DOHH2 (cell line): Measurements from ENCODE around the gene ZC3HAV1.
"Not testable (repeated sequence)": the region's sequence is repeated elsewhere in the genome, so short reads cannot be mapped to it uniquely, and the experiment has no call there.

ENCODE experiments used
- H3F3A ChIP-seq: fragments of 200-600 bp; sonication (generic), shearing (Covaris generic); 2 replicates; pipeline ENCODE4 v1.6.0; 2016; ENCODE audit warnings: antibody characterized with exemption, mild to moderate bottlenecking; ENCODE audit not compliant: control insufficient read depth, insufficient read depth
- H3K27ac ChIP-seq: fragments of 200-600 bp; sonication (generic); 2 replicates; pipeline ENCODE4 v1.5.1; 2014; ENCODE audit warnings: low read depth, mild to moderate bottlenecking, low read length, moderate library complexity
- H3K27me3 ChIP-seq: fragments of 200-600 bp; sonication (generic); 2 replicates; pipeline ENCODE4 v1.6.1; 2014; ENCODE audit warnings: mild to moderate bottlenecking, low read length, mixed read lengths; ENCODE audit not compliant: control insufficient read depth
- H3K36me3 ChIP-seq: fragments of 200-600 bp; sonication (generic); 2 replicates; pipeline ENCODE4 v1.6.1; 2014; ENCODE audit warnings: mild to moderate bottlenecking, low read length, moderate library complexity, mixed read lengths; ENCODE audit not compliant: control insufficient read depth
- H3K4me1 ChIP-seq: fragments of 200-600 bp; sonication (generic); 2 replicates; pipeline ENCODE4 v1.6.1; 2014; ENCODE audit warnings: mild to moderate bottlenecking, low read length, mixed read lengths; ENCODE audit not compliant: control insufficient read depth
- H3K4me2 ChIP-seq: fragments of 200-600 bp; sonication (generic); 2 replicates; pipeline ENCODE4 v1.6.0; 2014; ENCODE audit warnings: mild to moderate bottlenecking, low read length, moderate library complexity
- H3K4me3 ChIP-seq: fragments of 200-600 bp; sonication (generic); 2 replicates; pipeline ENCODE4 v1.5.1; 2014; ENCODE audit warnings: mild to moderate bottlenecking, low read length, mixed read lengths
- H3K79me2 ChIP-seq: fragments of 200-600 bp; sonication (generic); 2 replicates; pipeline ENCODE4 v1.6.1; 2014; ENCODE audit warnings: mild to moderate bottlenecking, low read length, mixed read lengths; ENCODE audit not compliant: control insufficient read depth
- H3K9me2 ChIP-seq: fragments of 200-600 bp; sonication (generic); replicated peaks from 2 replicates; pipeline ENCODE4 v1.6.1; 2014; ENCODE audit warnings: mild to moderate bottlenecking, low read length, mixed read lengths; ENCODE audit not compliant: control insufficient read depth
- H3K9me3 ChIP-seq: fragments of 200-600 bp; sonication (generic); 2 replicates; pipeline ENCODE4 v1.6.1; 2014; ENCODE audit warnings: antibody characterized with exemption, low read length, mixed read lengths; ENCODE audit not compliant: control insufficient read depth, insufficient read depth
- H4K20me1 ChIP-seq: fragments of 200-600 bp; sonication (generic); 2 replicates; pipeline ENCODE4 v1.6.0; 2014; ENCODE audit warnings: low read depth, mild to moderate bottlenecking, antibody characterized with exemption, low read length, moderate library complexity; ENCODE audit not compliant: control insufficient read depth, insufficient read depth
- CTCF ChIP-seq: fragments of 200-600 bp; sonication (generic); IDR thresholded peaks from one replicate; pipeline ENCODE4 v1.5.1; 2014; ENCODE audit warnings: antibody characterized with exemption, mild to moderate bottlenecking, low read depth, low read length; ENCODE audit not compliant: poor library complexity, severe bottlenecking
- EZH2phosphoT487 ChIP-seq: fragments of 200-600 bp; sonication (generic); IDR thresholded peaks from 2 replicates; pipeline ENCODE4 v1.6.1; 2017; ENCODE audit warnings: borderline replicate concordance, mild to moderate bottlenecking, antibody characterized with exemption, low read length, moderate library complexity, mixed read lengths

ZC3HAV1 gene

GRCh38 chr7:139105484-139105883 lies 4.0 kb downstream of the ZC3HAV1 start:
- Histone ChIP-seq H3K79me2 (peaks cover 85% of the 10 kb centered on the region), H3K27me3 (no peaks in the 10 kb centered on the region), H4K20me1 (0 out of 2 replicates have a peak, but pooled peaks cover 12% of the 10 kb centered on the region), H3K27ac (no peak overlapping the region), H3K36me3 (peaks cover 22% of the 10 kb centered on the region), H3K4me2 (peak overlapping the region; percentile 34), H3K9me2 (no peaks in the 10 kb centered on the region), H3K9me3 (no peaks in the 10 kb centered on the region), H3K4me3 (peak overlapping the region; percentile 16), H3K4me1 (peaks cover 56% of the 10 kb centered on the region), H3F3A (peaks cover 17% of the 10 kb centered on the region)
- TF ChIP-seq EZH2phosphoT487 (no peak), CTCF (no peak)

DNA sequence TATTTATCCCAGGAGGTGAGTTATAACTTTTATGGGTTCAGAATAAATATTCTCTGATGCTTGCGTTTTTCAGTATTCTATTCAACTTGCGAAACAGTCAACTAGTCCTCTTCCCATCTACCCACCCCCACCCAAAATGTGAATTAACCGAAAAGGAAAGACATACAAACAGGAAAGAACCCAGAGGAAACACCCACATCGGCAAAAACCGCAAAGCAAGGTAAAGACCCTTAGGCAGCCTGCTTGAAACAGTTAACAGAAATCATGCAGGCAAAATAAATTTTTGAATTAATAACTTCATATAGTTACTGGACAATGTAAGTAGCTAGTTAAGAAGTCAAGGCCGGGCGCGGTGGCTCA lies 5.4 kb downstream of the ZC3HAV1 start:
- H3F3A ChIP-seq: peaks cover 19% of the 10 kb centered on the region
- H3K27me3 ChIP-seq: no peaks in the 10 kb centered on the region
- no peaks in the 10 kb centered on the region for H3K9me2 ChIP-seq
- H3K4me3 ChIP-seq: peak overlapping the region; percentile 35
- peaks cover 53% of the 10 kb centered on the region for H3K4me1 ChIP-seq
- TF ChIP-seq EZH2phosphoT487 (no peak), CTCF (no peak)
- no peak overlapping the region for H3K27ac ChIP-seq
- peak overlapping the region; percentile 34 for H3K4me2 ChIP-seq
- H3K9me3 ChIP-seq: no peaks in the 10 kb centered on the region
- H3K79me2 ChIP-seq: peaks cover 85% of the 10 kb centered on the region
- H4K20me1 ChIP-seq: peaks cover 14% of the 10 kb centered on the region; the same call in 1 of the 2 replicates
- H3K36me3 ChIP-seq: peaks cover 25% of the 10 kb centered on the region

DNA sequence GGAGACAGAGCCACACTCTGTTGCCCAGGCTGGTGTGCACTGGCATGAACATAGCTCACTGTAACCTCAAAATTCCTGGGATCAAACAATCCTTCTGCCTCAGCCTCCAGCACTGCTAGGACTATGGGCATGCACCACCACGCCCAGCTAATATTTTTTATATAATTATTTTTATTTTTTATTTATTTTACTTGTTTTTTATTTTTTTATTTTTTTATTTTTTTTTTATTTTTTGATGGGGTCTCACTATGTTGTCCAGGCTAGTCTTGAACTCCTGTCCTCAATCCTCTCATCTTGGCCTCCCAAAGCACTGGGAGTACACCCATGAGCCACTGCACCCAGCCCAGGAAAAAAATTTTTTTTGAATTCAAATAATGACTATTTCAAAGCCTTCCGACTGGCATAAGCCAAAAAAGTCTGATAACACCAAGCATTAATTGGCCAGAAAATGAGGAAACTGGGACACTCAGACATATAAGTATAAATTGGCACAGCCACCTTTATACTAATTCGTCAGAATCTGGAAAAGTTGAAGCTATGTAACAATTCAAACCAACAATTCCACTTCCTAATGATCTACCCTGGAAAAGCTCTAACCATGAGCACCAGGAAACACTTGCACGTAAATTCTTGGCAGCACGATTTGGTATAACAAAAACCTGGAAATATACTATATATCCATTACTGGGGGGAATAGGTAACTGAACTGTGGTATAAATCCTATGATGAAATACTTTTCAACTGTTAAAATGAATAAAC lies 6.3 kb downstream of the ZC3HAV1 start:
- peaks cover 15% of the 10 kb centered on the region; the same call in 1 of the 2 replicates for H4K20me1 ChIP-seq
- peak overlapping the region; percentile 34; the same call in 1 of the 2 replicates for H3K4me2 ChIP-seq
- H3K4me1 ChIP-seq: peaks cover 53% of the 10 kb centered on the region
- H3K27ac ChIP-seq: no peak overlapping the region
- no peak for TF ChIP-seq EZH2phosphoT487
- TF ChIP-seq CTCF: no peak
- no peaks in the 10 kb centered on the region for H3K9me2 ChIP-seq
- H3K36me3 ChIP-seq: peaks cover 21% of the 10 kb centered on the region
- H3K9me3 ChIP-seq: no peaks in the 10 kb centered on the region
- H3K79me2 ChIP-seq: peaks cover 82% of the 10 kb centered on the region
- no peaks in the 10 kb centered on the region for H3K27me3 ChIP-seq
- peaks cover 20% of the 10 kb centered on the region for H3F3A ChIP-seq
- no peak overlapping the region; the same call in 1 of the 2 replicates for H3K4me3 ChIP-seq

GRCh38 chr7:139101637-139102158 lies 7.8 kb downstream of the ZC3HAV1 start:
- H3K36me3 ChIP-seq: peaks cover 12% of the 10 kb centered on the region
- H3K4me3 ChIP-seq, H3K27ac ChIP-seq, H3K27me3 ChIP-seq, H3K9me2 ChIP-seq, H3K9me3 ChIP-seq, H3K4me2 ChIP-seq: not testable (repeated sequence)
- peaks cover 12% of the 10 kb centered on the region for H3F3A ChIP-seq
- peaks cover 11% of the 10 kb centered on the region; the same call in 1 of the 2 replicates for H4K20me1 ChIP-seq
- peaks cover 72% of the 10 kb centered on the region for H3K79me2 ChIP-seq
- H3K4me1 ChIP-seq: peaks cover 37% of the 10 kb centered on the region
